SU-DHL-6 (cell line): ENCODE measurements around the gene RASL11A.

Source experiments
- EZH2phosphoT487 ChIP-seq: fragments of 200-600 bp; sonication (generic), shearing (Covaris generic); conservative IDR thresholded peaks from 2 replicates; pipeline ENCODE4 v1.6.1; 2018; ENCODE audit warnings: mild to moderate bottlenecking, antibody characterized with exemption, low read length, moderate library complexity, mixed read lengths
- TF ChIP-seq, protein P1 (sequence below): fragments of 200-600 bp; sonication (generic); IDR thresholded peaks from one replicate; pipeline ENCODE4 v1.5.1; 2017; ENCODE audit warnings: antibody characterized with exemption, mild to moderate bottlenecking, low read length, moderate library complexity; ENCODE audit not compliant: insufficient read depth, poor library complexity, severe bottlenecking

DNA sequence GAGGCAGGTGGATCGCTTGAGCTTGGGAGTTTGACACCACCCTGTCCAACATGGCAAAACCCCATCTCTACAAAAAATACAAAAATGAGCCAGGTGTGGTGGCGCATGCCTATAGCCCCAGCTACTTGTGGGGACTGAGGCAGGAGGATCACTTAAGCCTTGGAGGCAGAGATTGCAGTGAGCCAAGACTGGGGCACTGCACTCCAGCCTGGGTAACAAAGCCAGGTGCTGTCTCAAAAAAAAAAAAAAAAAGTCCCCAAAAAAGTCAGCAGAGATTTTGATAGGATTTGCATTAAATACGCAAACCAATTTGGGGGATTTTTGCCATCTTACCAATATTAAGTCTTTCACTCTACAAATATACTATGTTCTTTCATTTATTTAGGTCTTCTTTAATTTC lies 41.0 kb upstream of the RASL11A start:
- TF ChIP-seq, protein P1, sequence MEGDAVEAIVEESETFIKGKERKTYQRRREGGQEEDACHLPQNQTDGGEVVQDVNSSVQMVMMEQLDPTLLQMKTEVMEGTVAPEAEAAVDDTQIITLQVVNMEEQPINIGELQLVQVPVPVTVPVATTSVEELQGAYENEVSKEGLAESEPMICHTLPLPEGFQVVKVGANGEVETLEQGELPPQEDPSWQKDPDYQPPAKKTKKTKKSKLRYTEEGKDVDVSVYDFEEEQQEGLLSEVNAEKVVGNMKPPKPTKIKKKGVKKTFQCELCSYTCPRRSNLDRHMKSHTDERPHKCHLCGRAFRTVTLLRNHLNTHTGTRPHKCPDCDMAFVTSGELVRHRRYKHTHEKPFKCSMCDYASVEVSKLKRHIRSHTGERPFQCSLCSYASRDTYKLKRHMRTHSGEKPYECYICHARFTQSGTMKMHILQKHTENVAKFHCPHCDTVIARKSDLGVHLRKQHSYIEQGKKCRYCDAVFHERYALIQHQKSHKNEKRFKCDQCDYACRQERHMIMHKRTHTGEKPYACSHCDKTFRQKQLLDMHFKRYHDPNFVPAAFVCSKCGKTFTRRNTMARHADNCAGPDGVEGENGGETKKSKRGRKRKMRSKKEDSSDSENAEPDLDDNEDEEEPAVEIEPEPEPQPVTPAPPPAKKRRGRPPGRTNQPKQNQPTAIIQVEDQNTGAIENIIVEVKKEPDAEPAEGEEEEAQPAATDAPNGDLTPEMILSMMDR: no peak
- TF ChIP-seq EZH2phosphoT487: no peak
